GM18867 (cell line): Measurements from ENCODE around the gene NODAL.
"Not testable (repeated sequence)": the region's sequence is repeated elsewhere in the genome, so short reads cannot be mapped to it uniquely, and the experiment has no call there.

ENCODE experiments used
- ATAC-seq: cut with Tn5 transposase; IDR thresholded peaks from one replicate; pipeline ENCODE4 v1.9.1; 2021; ENCODE audit warnings: mild to moderate bottlenecking, moderate library complexity; ENCODE audit not compliant: unreplicated experiment

Gene NODAL

DNA sequence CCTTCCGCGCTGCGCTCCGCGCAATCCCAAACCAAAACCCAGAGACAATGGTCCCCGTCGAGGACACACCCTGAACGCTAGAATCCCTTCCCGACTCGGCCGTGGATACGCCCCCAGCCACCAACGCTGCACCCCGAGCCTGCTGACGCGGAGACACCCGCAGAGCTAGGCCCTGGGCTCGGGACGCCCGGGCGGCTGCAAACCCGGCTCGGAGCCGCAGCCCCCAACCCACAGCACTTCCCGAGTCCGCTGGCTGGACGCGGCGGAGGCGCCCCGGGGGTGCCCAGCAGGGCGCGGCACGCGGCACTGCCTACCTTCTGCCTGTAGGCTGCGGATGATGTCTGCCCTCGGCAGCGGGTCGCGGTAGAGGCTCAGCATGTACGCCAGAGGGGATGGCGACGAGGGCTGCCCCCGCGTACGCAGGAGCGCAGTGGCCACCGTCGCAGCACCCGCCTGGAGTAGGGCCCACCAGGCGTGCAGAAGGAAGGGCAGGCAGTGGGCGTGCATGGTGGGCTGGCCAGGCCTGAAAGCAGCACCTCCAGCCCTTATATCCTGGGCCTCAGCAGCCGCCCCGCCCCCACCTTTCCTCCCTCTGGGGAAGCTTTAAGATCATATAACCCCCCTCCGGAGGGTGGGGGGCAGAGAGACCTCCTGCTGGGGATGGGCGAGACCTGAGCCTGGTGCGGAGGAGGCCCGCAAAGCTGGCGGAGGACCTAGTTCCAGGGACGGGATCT is at the start of gene NODAL:
Gene NODAL, minus strand, starts transcription at position 521 of the 734 bp plus-strand sequence. Its CDS starts 14 bp downstream, at position 507.
- no peak for ATAC-seq

DNA sequence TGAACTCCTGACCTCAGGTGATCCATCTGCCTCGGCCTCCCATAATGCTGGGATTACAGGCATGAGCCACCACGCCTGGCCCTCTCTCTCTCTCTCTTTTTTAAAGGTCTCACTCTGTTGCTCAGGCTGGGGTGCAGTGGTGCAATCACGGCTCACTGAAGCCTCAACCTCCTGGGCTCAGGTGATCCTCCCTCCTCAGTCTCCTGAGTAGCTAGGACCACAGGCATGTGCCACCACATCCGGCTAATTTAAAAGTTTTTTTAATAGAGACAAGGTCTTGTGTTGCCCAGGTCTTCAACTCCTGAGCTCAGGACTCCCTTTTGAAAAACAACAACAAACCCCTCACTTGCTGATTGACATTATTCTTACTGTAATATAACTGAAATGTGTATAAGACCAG is 48.7 kb upstream of the NODAL start:
- ATAC-seq, result no peak

DNA sequence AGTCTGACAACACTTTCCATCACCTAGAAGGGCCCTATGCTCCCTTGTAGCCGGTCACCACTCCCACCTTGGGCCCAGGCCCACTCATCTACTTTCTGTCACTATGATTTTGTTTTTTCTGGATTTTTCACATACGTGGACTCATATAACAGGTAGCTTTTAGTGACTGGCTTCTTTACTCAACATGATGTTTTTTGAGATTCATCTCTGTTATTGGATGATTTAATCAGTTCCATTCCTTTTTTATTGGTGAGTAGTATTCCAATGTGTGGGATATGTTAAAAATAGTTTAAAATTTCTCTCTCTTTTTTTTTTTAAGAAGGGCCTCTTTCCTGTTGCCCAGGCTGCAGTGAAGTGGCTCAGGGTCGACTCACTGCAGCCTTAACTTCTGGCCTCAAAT is 46.3 kb upstream of the NODAL start:
- ATAC-seq, result no peak

DNA sequence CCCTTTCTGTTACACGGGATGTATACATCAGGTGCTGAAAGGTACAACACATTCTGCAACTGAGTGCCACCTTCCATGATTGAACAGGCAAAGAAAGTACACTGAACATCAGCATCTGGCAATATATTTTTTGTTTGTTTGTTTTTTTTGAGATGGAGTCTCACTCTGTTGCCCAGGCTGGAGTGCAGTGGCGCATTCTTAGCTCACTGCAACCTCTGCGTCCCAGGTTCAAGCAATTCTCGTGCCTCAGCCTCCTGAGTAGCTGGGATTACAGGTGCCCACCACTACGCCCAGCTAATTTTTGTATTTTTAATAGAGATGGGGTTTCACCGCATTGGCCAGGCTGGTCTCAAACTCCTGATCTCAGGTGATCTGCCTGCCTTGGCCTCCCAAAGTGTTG is 42.4 kb upstream of the NODAL start:
- ATAC-seq, result not testable (repeated sequence)

DNA sequence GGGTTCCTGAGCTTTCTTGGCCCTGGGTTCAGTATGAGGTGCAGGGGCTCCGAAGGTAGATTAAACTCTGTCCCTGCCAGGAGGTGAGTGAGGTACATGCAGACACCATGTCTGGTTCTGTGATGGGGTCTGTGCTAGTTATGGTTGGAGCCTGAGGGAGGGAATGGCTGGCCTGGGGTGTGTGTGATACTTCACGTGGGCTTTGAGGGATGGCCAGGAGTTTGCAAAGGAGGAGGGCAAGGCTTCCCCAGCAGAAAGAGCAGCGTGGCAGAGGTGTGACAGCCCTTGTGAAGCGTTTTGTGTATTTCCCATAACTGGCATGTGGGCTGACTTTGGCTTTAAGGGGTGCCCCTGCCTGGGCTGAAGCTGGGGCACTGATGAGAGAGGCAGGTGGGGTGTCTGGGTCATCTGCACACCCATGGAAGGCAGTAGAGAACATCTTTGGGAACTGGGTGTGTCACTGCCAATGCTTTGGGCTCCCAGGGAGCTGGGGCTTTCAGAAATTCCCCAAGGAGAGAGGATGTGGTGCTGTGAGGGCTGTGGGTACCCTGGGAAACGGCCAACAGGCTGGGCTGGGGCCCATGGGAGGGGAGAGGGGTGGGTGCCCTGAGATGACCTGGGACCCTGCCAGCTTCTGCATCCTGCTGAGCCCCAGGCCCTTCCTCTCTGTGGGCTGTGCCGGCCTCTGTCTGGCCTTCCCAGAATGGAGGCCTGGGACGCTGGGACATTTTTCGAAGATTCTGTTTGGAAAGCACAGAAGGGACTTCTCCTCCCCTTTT is 41.7 kb upstream of the NODAL start:
- no peak for ATAC-seq

DNA sequence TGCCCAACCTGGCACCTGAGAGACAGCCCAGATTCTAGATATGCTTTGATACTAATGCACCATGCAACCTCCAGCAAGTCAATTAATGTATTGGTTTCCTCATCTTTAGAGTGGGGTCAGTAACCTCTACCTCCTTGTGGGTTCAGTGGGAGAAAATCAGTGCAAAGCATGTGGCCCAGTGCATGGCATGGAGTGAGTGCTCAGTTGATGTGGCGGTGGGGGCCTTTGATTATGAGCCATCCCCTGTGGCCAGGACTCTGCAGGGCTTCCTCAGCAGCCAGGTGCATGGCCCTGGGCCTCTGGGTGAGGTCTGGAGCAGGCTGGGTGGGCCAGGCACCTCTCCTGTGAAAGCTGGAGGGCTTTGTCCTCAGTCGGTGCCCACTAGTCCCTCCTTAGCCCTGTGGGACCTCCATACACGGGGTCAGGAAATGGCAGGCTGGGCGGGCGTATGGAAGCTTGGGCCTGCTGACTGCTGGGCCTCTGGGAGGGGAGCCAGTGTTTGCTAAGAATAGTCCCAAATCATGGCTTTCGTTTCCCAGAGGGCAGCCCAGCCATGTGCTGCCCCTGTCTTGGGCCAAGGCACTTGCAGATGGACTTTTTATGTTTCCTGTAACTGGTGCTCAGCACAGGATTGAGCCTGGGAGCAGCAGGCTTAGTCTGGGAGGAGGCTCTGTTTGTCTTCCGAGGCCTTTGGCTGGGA is 40.5 kb upstream of the NODAL start:
- ATAC-seq, result no peak

DNA sequence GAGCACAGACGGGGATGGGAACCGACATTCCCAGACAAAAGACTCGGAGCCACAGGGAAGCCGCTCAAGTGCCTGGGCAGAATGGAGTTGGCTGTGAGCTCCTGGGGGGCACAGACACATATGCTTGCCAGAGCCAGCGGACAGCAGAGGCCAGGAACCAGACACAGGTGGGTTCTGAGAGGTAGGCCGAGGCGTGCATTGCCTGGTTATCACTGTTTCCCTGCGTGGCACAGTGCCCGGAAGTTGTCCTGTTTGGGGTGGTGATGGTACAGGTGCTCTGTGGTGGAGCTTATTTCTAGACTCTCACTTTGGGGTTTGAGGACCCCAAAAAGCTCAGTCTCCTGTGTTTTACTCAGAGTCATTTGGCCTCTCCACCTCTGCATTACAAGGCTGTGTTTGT is 39.6 kb upstream of the NODAL start:
- ATAC-seq, result no peak

DNA sequence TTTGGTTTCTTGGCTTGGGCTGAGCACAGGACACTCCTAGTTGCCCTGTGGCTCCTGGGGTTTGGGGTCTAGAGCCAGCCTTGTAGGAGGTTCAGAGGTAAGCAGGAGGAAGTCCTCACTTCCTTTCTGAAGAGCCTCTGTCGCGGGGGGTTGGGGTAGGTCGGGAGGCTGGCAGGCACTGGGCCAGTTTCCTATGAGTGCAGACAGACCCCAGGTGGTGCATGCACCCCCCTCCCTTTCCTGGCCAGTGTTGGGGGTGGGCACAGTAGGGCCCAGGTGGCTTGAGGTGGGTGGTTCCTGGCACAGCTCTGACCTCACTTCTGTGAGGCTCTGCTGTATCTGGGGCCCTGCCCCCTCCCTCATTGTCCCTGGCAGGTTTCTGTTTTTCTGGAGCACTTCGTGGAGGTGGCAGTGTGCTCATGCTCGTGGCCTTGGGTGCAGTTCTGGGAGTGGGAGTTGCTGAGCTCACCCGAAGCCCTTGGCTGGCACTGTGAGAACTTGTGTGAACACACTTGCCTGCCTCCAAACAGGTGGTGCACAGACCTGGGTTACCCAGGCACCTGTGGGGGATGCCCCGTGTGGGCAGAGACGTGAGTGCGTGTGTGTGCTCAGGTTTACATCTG is 38.9 kb upstream of the NODAL start:
- ATAC-seq, result no peak

DNA sequence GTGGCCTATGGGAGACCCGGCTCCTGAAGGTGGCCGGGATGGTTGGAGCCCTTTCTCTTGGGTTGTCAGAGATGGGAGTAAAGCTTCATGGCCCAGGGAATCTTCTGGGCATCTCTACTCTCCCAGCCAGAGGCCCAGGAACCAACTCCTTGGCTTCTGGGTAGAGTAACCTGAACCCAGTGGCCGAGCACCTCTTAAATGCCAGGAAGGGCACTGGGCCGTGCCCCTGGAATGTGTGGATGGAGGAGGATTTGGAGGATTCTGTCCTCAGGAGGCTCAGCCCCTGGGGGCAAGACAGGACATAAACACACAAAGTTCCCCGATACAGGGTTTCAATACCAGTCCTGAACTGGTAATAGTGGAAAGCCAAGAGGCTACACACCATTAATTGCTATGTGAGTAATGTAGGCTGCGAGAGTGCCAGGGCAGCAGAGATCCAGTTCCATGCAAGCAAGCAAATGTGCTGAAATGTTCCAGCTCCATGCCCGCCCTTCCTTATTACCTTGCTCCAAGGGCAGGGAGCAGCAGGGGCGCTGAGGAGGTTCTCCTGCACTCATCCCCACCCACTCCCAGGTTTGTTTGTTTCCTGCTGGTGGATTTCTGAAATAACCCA is 38.3 kb upstream of the NODAL start:
- ATAC-seq, result no peak

DNA sequence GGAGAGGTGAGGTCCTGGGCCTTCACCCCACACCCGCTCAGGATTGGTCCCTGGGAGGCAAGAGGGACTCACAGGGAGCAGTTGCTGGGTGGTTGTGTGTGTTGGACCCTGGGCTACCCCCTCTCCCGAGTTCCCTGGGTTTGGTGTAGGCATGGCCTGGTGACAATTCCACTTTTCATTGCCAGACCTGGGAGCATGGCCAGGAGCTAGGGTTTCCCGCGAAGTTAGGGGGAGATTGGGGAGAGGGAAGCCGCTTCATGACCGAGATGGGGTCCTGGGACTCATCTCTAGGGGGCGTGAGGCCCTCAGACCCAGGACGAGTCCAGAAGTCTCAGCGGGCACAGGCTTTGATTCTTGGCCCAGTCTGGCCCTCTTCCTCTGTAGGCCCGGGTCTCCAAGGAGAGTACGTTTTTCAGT is 37.7 kb upstream of the NODAL start:
- ATAC-seq, result no peak

DNA sequence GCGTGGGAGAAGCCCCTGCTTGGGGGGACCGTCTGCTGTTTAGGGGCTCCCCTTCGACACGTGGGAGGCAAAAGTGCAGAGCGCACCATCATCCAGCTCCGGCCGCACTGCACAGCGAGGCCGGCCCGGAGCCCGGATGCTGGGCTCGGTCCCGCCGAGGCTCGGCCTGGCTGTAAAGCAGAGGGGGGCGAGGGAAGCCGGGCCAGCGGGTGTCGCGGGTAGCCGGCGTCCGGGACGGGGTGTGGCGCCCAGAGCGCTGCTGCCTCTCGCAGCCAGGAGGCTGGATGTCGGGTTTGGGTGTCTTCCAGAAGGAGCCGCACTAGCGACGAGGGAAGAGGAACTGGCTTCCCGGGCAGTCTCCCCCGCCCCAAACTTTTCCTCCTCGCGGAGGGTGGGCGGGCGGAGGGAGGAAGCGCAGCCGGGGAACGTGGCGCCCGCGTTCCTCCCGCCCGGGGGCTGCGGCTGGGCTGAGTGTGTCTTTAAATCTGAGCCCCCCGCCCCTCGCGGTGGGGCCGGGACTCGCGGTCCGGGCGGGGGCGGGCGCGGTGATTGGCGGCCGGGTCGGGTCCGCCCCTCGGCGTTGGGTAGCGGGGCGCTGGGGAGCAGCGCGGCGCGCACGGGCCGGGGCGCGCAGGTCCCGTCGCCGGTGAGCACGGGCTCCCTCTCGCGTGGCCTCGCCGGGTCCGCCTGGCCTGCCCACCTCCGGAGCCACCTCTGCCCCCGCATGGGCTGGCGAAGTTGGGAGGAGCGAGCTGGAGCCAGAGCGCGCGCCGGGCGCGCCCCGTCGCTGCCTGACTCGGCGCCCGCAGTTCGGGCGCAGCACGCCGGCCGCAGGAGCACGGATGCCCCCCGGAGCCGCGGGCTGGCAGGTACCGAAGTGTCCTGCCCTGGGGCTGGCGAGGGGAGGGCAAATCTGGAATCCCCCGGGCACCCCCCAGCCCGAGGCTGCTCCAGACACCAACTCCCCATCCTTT is 37.0 kb upstream of the NODAL start, which contains the start of gene PALD1:
Gene PALD1, plus strand, starts transcription at position 577 of the 974 bp plus-strand sequence. CDS start 47,185 bp downstream, outside the sequence.
- ATAC-seq, result peak; percentile 35

DNA sequence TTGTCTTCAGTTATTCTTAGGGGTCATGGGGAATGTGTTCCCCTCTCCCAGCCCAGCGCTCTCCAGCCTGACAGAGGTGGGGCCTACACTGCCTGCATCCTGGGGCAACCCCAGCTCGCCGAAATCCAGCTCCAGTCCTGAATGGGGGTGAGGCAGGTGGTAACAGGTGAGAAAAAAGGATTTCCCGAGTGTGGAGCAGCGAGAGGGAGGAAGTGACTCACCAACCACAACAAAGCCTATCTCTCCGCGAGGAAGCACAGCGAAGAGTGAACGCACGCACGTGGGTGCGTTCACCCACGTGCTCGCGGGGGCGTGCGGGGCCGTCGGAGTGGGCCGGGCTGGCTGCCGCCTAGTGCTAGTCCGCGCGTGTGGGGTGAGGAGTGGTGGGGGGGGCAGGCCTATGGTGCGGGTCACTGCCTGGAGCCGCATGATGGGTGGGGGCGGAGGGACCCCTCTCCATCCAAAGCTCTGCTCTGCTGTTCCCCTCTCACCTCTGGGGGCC is 36.2 kb upstream of the NODAL start:
- no peak for ATAC-seq

DNA sequence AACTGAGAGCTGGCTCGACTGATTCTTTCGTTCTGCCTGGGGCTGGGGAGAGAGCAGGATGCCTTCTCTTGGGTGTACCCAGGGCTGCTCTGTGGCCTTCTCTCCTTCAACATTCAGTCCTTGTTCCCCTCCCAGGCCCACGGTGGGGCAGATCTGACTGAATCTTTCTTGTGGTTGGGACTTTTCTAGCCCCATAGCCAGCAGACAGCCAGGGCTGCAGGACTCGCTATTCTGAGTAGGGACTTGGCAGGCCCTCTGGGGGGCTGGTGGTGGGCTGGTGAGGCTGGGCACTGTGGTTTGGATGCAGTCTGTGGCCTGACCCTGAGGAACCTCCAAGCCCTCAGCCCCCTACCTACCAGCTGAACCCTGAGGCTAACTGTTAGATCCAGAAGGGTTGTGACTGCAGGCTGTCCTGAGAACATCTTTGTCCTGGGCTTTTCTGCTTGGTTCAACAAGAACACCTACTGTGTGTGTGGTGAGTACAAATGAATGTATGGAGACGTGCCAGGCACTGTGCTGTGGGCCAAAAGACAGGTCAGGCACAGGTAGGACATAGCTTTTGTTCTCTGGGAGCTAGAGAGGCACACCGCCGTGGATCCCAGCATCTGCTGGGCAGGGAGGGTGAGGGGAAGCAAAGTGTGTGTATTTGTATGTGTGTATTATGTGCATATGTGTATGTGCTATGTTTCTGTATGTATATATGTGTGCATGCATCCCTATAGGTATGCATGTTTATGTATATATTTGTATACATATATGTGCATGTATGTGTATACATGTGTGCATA is 35.0 kb upstream of the NODAL start:
- no peak for ATAC-seq

DNA sequence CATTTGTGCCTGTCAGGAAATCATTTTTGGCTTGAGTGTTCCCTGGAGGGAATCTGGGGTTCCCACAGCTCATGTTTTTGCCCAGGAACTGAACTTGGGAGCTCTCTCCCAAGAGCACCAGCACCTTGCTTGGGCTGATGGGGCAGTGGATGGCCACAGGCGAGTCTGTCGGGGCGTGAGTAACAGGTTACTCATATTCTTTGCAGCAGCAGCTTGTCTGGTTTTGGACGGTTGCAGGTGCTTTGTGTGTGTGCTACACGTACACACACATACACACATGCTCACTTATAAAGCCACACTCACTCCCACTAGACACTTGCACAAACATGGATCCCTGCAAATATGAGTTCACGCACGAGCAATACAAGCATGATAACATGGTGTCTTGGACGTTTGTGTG is 34.2 kb upstream of the NODAL start:
- ATAC-seq, result no peak

DNA sequence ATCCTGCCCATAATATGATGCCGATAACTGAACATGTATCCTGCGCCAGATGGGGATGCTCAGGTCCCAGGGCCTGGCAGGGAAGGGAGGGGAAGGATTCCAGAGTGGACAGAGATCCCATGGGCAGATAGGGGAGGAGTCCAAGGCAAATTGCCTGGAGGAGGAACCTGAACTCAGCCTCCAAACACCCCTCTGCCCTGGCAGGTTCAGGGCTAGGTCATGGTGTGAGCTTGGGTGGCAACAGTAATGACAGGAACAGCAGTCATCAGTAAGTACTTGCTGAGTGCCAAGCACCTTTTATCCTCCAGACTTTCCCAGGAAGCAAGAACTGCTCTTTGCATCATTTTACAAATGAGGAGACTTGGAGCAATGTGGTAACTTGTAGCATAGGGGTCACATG is 33.3 kb upstream of the NODAL start:
- ATAC-seq, result no peak

DNA sequence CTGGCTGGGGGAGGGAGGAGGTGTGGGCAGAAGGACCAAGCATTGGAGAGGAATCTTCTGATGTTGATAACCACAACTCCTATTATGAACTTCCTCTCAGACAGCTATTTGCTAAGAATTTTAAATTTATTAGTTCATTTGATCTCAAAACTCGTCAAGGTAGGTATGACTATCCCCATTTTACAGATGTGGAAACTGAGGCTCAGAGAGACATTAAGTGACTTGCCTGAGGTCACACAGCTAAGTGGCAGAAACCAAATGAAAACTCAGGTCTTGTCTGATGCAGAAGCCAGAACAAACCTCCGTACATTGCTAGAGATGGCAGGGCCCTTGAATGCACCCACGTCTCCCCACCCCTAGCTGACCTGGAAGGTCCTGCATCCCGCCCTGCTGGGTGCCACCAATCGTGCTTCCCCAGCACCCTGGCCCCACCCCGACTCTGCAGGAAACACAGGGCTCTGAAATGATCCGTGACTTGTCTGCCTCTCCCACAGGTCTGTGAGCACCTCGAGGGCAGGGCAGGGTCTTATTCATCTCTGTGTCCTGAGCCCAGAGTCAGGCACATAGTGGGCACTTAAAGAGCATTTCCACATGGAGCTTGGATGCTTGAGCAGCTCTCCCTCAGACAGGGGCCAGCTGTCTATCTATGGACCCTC is 31.4 kb upstream of the NODAL start:
- ATAC-seq, result no peak

DNA sequence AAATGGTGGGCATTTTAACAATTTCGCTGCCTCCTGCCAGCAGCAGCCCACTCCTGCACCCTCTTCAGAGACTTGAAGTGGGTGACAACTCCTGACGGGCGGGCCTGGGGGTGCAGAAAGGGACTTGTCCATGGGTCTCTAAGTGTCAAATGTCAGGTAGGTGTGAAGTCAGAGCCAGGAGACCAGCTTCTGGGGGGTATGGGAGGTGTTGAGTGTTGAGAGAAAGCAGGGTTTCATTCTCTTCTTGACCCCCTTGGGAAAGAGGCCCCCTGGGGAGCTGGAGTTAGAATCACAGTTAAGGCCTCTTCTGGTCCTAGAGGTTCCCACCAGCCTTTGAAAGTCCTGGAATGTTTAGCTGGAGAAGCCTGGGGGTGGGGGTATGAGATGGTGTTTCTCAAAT is 25.5 kb upstream of the NODAL start:
- ATAC-seq, result no peak

DNA sequence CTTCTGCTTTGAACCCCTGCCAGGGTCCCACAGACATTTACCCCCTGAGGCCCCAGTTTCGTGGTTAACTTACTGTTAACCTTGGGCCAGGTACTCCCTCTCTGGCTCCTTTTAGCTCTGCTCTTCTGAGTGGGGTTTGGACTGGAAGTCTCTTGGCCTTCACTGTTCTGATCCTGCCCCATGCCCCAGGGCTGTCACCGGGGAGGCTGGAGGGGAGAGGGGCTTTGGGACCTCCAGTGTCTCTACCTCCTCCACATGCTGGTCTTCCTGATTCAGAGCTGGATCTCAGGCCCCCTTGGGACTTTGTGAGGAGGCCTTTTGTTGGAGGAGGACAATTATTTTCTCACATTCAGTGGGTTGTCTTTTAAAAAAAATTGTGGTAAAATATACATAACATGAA is 24.4 kb upstream of the NODAL start:
- no peak for ATAC-seq
